H1 (cell line): ENCODE measurements around the gene BACE1. TPM values are rescaled to one million over a fixed set of nuclear protein-coding genes. Genes with fewer than 3 reads are reported as not detected.

Experiments
- CTCF ChIA-PET: fragments of 300-600 bp; sonication (Branson Sonifier 250); formaldehyde crosslinking; loops from one replicate; lab custom pipeline; 2021; ENCODE audit not compliant: partially characterized antibody; lab: Charles Lee
- POLR2A ChIA-PET: fragments of 300-600 bp; sonication (Branson Sonifier 250); formaldehyde crosslinking; loops from one replicate; lab custom pipeline; 2021; ENCODE audit warnings: inconsistent platforms; ENCODE audit not compliant: partially characterized antibody; lab: Charles Lee
- DNase-seq, 2 experiments: peaks; one replicate each; pipeline versions ENCODE4 v3.0.0 to v3.0.0-alpha.2; 2010 to 2022; ENCODE audit warnings: low spot score in 2 of 2, low read depth in 1 of 2, mixed read lengths in 1 of 2
- FAIRE-seq: peaks from 2 replicates; lab custom pipeline; 2011; peaks lifted over from hg19 to GRCh38; lab: Jason Lieb, UNC
- H2AFZ ChIP-seq: 2 replicates; pipeline ENCODE4 v1.8.1; 2012; ENCODE audit warnings: low read length, inconsistent platforms
- H2AK5ac ChIP-seq: 2 replicates; pipeline ENCODE4 v1.6.1; 2013; ENCODE audit warnings: low read depth, low read length
- H2BK120ac ChIP-seq: replicated peaks from 2 replicates; pipeline ENCODE3; 2013; ENCODE audit warnings: low read depth, low read length, inconsistent platforms
- H2BK12ac ChIP-seq: 2 replicates; pipeline ENCODE4 v1.6.1; 2013; ENCODE audit warnings: low read depth, low read length
- H2BK15ac ChIP-seq: 2 replicates; pipeline ENCODE4 v1.6.1; 2013; ENCODE audit warnings: low read length
- H2BK20ac ChIP-seq: 2 replicates; pipeline ENCODE4 v1.6.1; 2013; ENCODE audit warnings: low read length
- H2BK5ac ChIP-seq: 2 replicates; pipeline ENCODE4 v1.6.1; 2013; ENCODE audit warnings: low read depth, low read length
- H3K14ac ChIP-seq: 2 replicates; pipeline ENCODE4 v1.6.1; 2013; ENCODE audit warnings: inconsistent platforms; ENCODE audit not compliant: insufficient read length
- H3K18ac ChIP-seq: 2 replicates; pipeline ENCODE4 v1.6.1; 2013; ENCODE audit warnings: low read length; ENCODE audit errors: extremely low read depth
- H3K23ac ChIP-seq: 2 replicates; pipeline ENCODE4 v1.6.1; 2013; ENCODE audit warnings: inconsistent platforms; ENCODE audit not compliant: insufficient read length
- H3K23me2 ChIP-seq: 2 replicates; pipeline ENCODE4 v1.6.1; 2013; ENCODE audit warnings: low read depth, low read length
- H3K27ac ChIP-seq: 2 replicates; pipeline ENCODE4 v1.6.1; 2011; ENCODE audit warnings: low read depth, low read length, inconsistent platforms
- H3K27me3 ChIP-seq, 4 experiments: replicated peaks in 1 of 4; 1 replicate in 1 of 4; 2 replicates in 3 of 4; pipeline versions ENCODE4 v1.6.1 to v1.8.1; 2011 to 2013; ENCODE audit warnings: low read length in 3 of 4, mild to moderate bottlenecking in 3 of 4, inconsistent platforms in 2 of 4, mixed read lengths in 2 of 4, moderate library complexity in 1 of 4; ENCODE audit not compliant: control insufficient read depth in 3 of 4, insufficient read depth in 3 of 4; ENCODE audit errors: extremely low read depth in 1 of 4
- H3K36me3 ChIP-seq, 4 experiments: 2 replicates each; pipeline versions ENCODE4 v1.6.1 to v1.8.1; 2011 to 2013; ENCODE audit warnings: mild to moderate bottlenecking in 4 of 4, low read length in 3 of 4, moderate library complexity in 2 of 4, control low read depth in 1 of 4, inconsistent platforms in 1 of 4; ENCODE audit not compliant: insufficient read depth in 4 of 4, control insufficient read depth in 2 of 4
- H3K4ac ChIP-seq: replicated peaks from 2 replicates; pipeline ENCODE3; 2013; ENCODE audit warnings: low read length, low read depth, mixed read lengths, inconsistent platforms; ENCODE audit not compliant: insufficient read length
- H3K4me1 ChIP-seq, 4 experiments: replicated peaks in 1 of 4; 1 replicate in 1 of 4; 2 replicates in 3 of 4; pipeline versions ENCODE4 v1.6.1 to v1.8.1; 2011 to 2013; ENCODE audit warnings: low read length in 3 of 4, inconsistent platforms in 2 of 4, mixed read lengths in 1 of 4; ENCODE audit not compliant: insufficient read depth in 4 of 4, control insufficient read depth in 3 of 4
- H3K4me2 ChIP-seq, 2 experiments: 2 replicates each; pipeline versions ENCODE4 v1.6.1 to v1.8.1; 2011 to 2013; ENCODE audit warnings: low read depth in 2 of 2, low read length in 2 of 2, control low read depth in 1 of 2, inconsistent platforms in 1 of 2, mild to moderate bottlenecking in 1 of 2; ENCODE audit not compliant: insufficient read depth in 1 of 2
- H3K4me3 ChIP-seq, 4 experiments: fragments of 200-600, 300-600 bp in 1 of 4; sonication (generic), shearing (Covaris generic), sonication (Bioruptor Twin) in 1 of 4; 2 replicates each; pipeline versions ENCODE4 v1.5.1 to v1.8.1; 2011 to 2016; ENCODE audit warnings: low read length in 4 of 4, low read depth in 3 of 4, control low read depth in 2 of 4, inconsistent platforms in 2 of 4, mild to moderate bottlenecking in 2 of 4, mixed read lengths in 1 of 4, moderate library complexity in 1 of 4; ENCODE audit not compliant: insufficient read depth in 2 of 4; ENCODE audit errors: extremely low read depth in 1 of 4
- H3K56ac ChIP-seq: replicated peaks from 2 replicates; pipeline ENCODE3; 2013; ENCODE audit warnings: low read depth, mild to moderate bottlenecking, mixed read lengths, low read length, inconsistent platforms; ENCODE audit not compliant: insufficient read length
- H3K79me1 ChIP-seq: 2 replicates; pipeline ENCODE4 v1.6.1; 2013; ENCODE audit warnings: low read depth, low read length, control low read depth
- H3K79me2 ChIP-seq, 2 experiments: 2 replicates each; pipeline versions ENCODE4 v1.6.1 to v1.8.1; 2012 to 2013; ENCODE audit warnings: low read length in 2 of 2, mild to moderate bottlenecking in 2 of 2, inconsistent platforms in 1 of 2; ENCODE audit not compliant: insufficient read depth in 2 of 2, control insufficient read depth in 1 of 2
- H3K9ac ChIP-seq, 4 experiments: replicated peaks in 1 of 4; 1 replicate in 1 of 4; 2 replicates in 3 of 4; pipeline versions ENCODE4 v1.6.1 to v1.8.1; 2011 to 2013; ENCODE audit warnings: low read depth in 3 of 4, low read length in 3 of 4, control low read depth in 2 of 4, mild to moderate bottlenecking in 2 of 4, moderate library complexity in 2 of 4, inconsistent platforms in 1 of 4; ENCODE audit errors: extremely low read depth in 1 of 4
- H3K9me3 ChIP-seq, 2 experiments: 2 replicates each; pipeline versions ENCODE4 v1.6.1 to v1.8.1; 2012 to 2013; ENCODE audit warnings: mild to moderate bottlenecking in 2 of 2, moderate library complexity in 2 of 2, control low read depth in 1 of 2, inconsistent platforms in 1 of 2, low read depth in 1 of 2, low read length in 1 of 2, mixed read lengths in 1 of 2; ENCODE audit not compliant: insufficient read depth in 2 of 2
- H4K20me1 ChIP-seq, 2 experiments: replicated peaks in 1 of 2; 2 replicates each; pipeline versions ENCODE3 to v1.8.1; 2011 to 2013; ENCODE audit warnings: inconsistent platforms in 2 of 2, low read length in 2 of 2, mild to moderate bottlenecking in 1 of 2; ENCODE audit not compliant: insufficient read depth in 2 of 2, control insufficient read depth in 1 of 2
- H4K5ac ChIP-seq: 2 replicates; pipeline ENCODE4 v1.6.1; 2013; ENCODE audit warnings: low read length, low read depth, mixed read lengths, inconsistent platforms; ENCODE audit not compliant: insufficient read length
- H4K8ac ChIP-seq: 2 replicates; pipeline ENCODE4 v1.8.0; 2013; ENCODE audit warnings: mild to moderate bottlenecking, moderate library complexity, low read length, inconsistent platforms; ENCODE audit not compliant: insufficient read depth; ENCODE audit errors: extremely low read depth
- H4K91ac ChIP-seq: replicated peaks from 2 replicates; pipeline ENCODE3; 2013; ENCODE audit warnings: low read length, mixed read lengths, inconsistent platforms; ENCODE audit not compliant: insufficient read length
- CEBPB ChIP-seq: IDR thresholded peaks from 2 replicates; pipeline ENCODE4 v1.6.1; 2012; ENCODE audit warnings: low read depth, low read length
- GTF2F1 ChIP-seq: IDR thresholded peaks from 2 replicates; pipeline ENCODE4 v1.6.1; 2012; ENCODE audit warnings: low read depth, low read length, improper control_type of control experiment, borderline replicate concordance
- JUN ChIP-seq: IDR thresholded peaks from 2 replicates; pipeline ENCODE4 v1.6.1; 2011; ENCODE audit warnings: low read depth, mild to moderate bottlenecking, improper control_type of control experiment, low read length
- PHF8 ChIP-seq: fragments of 200-600 bp; sonication (generic); conservative IDR thresholded peaks from 2 replicates; pipeline ENCODE4 v1.7.1; 2012; ENCODE audit warnings: low read depth, mild to moderate bottlenecking, inconsistent platforms, low read length, moderate library complexity
- RBBP5 ChIP-seq: IDR thresholded peaks from 2 replicates; pipeline ENCODE4 v1.7.1; 2012; ENCODE audit warnings: low read depth, mild to moderate bottlenecking, inconsistent platforms, low read length, moderate library complexity, borderline replicate concordance
- SP2 ChIP-seq: IDR thresholded peaks from 2 replicates; pipeline ENCODE4 v1.6.1; 2012; ENCODE audit warnings: mild to moderate bottlenecking, low read length, inconsistent platforms
- TAF1 ChIP-seq: IDR thresholded peaks from 2 replicates; pipeline ENCODE4 v1.6.1; 2011; ENCODE audit warnings: mild to moderate bottlenecking, low read depth, low read length
- WGBS, 2 experiments: shearing (Covaris generic) in 1 of 2; methylation state at CpG; one replicate each; pipeline versions ENCODE4 v1.1.6 to v1.1.7; 2013 to 2015; ENCODE audit warnings: low lambda C conversion rate in 2 of 2, mixed read lengths in 2 of 2, inconsistent platforms in 1 of 2, low coverage in 1 of 2, missing lambda C conversion rate in 1 of 2; ENCODE audit not compliant: insufficient replicate concordance in 2 of 2, insufficient coverage in 1 of 2, insufficient read length in 1 of 2; ENCODE audit errors: extremely low coverage in 1 of 2, missing lambda C conversion rate in 1 of 2; 5-methylcytosine and 5-hydroxymethylcytosine counted together
- polyA plus RNA-seq, 7 experiments: library from polyadenylated mRNA; depleted of rRNA in 3 of 7; stranded (reverse) in 5 of 7; unstranded in 2 of 7; fragments of >200 nt in 5 of 7; fragments of 200-250 nt in 2 of 7; gene quantifications; 1 replicate in 5 of 7; 2 replicates in 1 of 7; 4 replicates in 1 of 7; pipeline versions ENCODE4 v1.2.1 to v1.2.3, GENCODE V29; 2011 to 2013; ENCODE audit warnings: missing spikeins in 2 of 7, mixed read lengths in 2 of 7
- total RNA-seq: library from RNA; stranded (reverse); fragmentation: NEBNext Ultra II Directional; extraction: Animal tissue kit (Norgen Biotek cat#: 25700); gene quantifications from 2 replicates; pipeline ENCODE4 v1.2.1, GENCODE V29; 2021

The BACE1 gene
- total and polyA plus RNA-seq, 2 of the 8 experiments (the other 6 are each of a cell fraction or from before 2014, with no cell fraction given), result 7.7 to 7.9 TPM

DNA sequence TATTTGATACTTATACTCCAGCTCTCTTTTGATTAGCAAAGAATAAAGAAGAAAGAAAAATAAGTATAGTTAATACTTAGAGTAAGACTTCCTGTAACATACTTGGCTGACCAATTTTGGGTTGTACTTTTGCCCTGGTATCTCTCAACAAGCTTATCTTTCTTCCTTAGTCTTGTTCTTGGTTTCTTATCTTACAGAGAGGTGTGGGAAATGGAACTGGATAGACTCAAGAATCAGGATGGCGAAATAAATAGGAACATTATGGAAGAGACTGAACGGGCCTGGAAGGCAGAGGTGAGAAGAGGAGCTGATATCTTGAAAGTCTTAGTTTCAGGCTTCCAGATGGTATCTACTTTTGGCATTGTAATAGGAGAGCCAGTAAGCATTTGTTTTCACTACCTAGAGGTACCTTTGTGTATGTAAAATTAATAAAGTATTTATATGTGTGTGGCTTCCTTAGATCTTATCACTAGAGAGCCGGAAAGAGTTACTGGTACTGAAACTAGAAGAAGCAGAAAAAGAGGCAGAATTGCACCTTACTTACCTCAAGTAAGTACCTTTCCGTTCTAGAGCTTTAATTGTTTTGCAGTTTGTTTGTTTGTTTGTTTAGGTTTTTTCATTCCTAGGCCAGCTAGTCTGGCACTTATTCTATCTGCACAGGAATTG, 36.2 kb downstream of the BACE1 start:
- Histone ChIP-seq H3K4me3 (no peak overlapping the region), H2BK15ac (no peak overlapping the region), H4K8ac (no peak overlapping the region), H4K20me1 (no peaks in the 10 kb centered on the region), H4K91ac (no peak overlapping the region), H3K23me2 (no peaks in the 10 kb centered on the region), H3K4me1 (no peaks in the 10 kb centered on the region), H2BK12ac (no peak overlapping the region), H2BK20ac (no peak overlapping the region), H3K4ac (no peak overlapping the region), H3K14ac (no peak overlapping the region), H3K79me1 (no peaks in the 10 kb centered on the region), H2BK120ac (no peak overlapping the region), H2BK5ac (no peak overlapping the region), H3K36me3 (peaks cover 17 to 38% (median 21%) of the 10 kb centered on the region in 4 experiments), H2AK5ac (no peak overlapping the region), H3K23ac (no peak overlapping the region), H3K4me2 (no peak overlapping the region), H3K9me3 (no peaks in the 10 kb centered on the region), H3K27me3 (no peaks in the 10 kb centered on the region), H3K27ac (no peak overlapping the region), H3K9ac (no peak overlapping the region), H3K18ac (no peak overlapping the region), H2AFZ (no peak overlapping the region), H3K79me2 (no peaks in the 10 kb centered on the region), H4K5ac (no peak overlapping the region), H3K56ac (no peak overlapping the region)
- ChIA-PET CTCF (interaction anchor here (1.1 kb wide), 1 partner anchor 17 kb away, joined by 3 read pairs; no protein-coding TSS in a partner anchor), POLR2A (interaction anchor here (0.6 to 1.4 kb wide), 2 partner anchors 23 to 293 kb away, joined by 3 read pairs; no protein-coding TSS in a partner anchor)
- no peak for TF ChIP-seq CEBPB
- no peak for TF ChIP-seq PHF8
- no peak for TF ChIP-seq TAF1
- no peak for TF ChIP-seq RBBP5
- no peak for TF ChIP-seq GTF2F1
- TF ChIP-seq JUN, result no peak
- no peak for TF ChIP-seq SP2
- 94% methylated on average over 4 of the region's 4 CpGs; no CpG with 5 or more reads in 1 of the 2 experiments for WGBS, 2 experiments
- FAIRE-seq, result no peak
- no peak for DNase-seq
